Sigmoid colon (tissue), 7 donors: ENCODE results near the gene GIMAP7. TPM values are rescaled to one million over a fixed set of nuclear protein-coding genes. Genes with fewer than 3 reads are reported as not detected.

ENCODE experiments used
- DNase-seq: peaks from one replicate; pipeline ENCODE4 v3.0.0-alpha.2; 2019
- H3K27ac ChIP-seq, 4 donors: fragments of 200-600 bp; sonication (generic); one replicate each; pipeline ENCODE4 v1.5.1; 2016 to 2019; ENCODE audit warnings: mild to moderate bottlenecking in 1 of 4
- H3K27me3 ChIP-seq, 3 donors: fragments of 200-600 bp; sonication (generic); one replicate each; pipeline ENCODE4 v1.5.1; 2019; ENCODE audit warnings: mild to moderate bottlenecking in 1 of 3
- H3K36me3 ChIP-seq, 4 donors: fragments of 200-600 bp; sonication (generic); one replicate each; pipeline ENCODE4 v1.5.1; 2016 to 2019
- H3K4me1 ChIP-seq, 4 donors: fragments of 200-600 bp; sonication (generic); one replicate each; pipeline ENCODE4 v1.5.1; 2017 to 2019
- H3K4me3 ChIP-seq, 4 donors: fragments of 200-600 bp; sonication (generic); one replicate each; pipeline ENCODE4 v1.5.1; 2017 to 2019; ENCODE audit warnings: mild to moderate bottlenecking in 2 of 4, moderate library complexity in 1 of 4
- H3K9me3 ChIP-seq, 4 donors: fragments of 200-600 bp in 3 of 4; sonication (generic) in 3 of 4; one replicate each; pipeline versions ENCODE4 v1.5.1 to v1.6.1; 2013 to 2019
- EP300 ChIP-seq, 4 donors: sonication (generic); formaldehyde crosslinking; IDR thresholded peaks; one replicate each; pipeline ENCODE4 v1.6.1; 2017; ENCODE audit warnings: antibody characterized with exemption in 4 of 4
- POLR2A ChIP-seq, 2 donors: fragments of 450-650 bp; IDR thresholded peaks; one replicate each; pipeline ENCODE4 v1.6.1; 2016; ENCODE audit warnings: antibody characterized with exemption in 2 of 2, mild to moderate bottlenecking in 2 of 2, moderate library complexity in 2 of 2
- POLR2AphosphoS5 ChIP-seq, 4 donors: sonication (generic); formaldehyde crosslinking; IDR thresholded peaks; one replicate each; pipeline ENCODE4 v1.6.1; 2017; ENCODE audit warnings: antibody characterized with exemption in 4 of 4
- WGBS, 2 donors: extraction: QIAGEN DNeasy Blood & Tissue Kit; methylation state at CpG; one replicate each; pipeline ENCODE4 v1.1.7; 2013; 5-methylcytosine and 5-hydroxymethylcytosine counted together
- intact Hi-C: fragments of 100-400 bp; cut with DNase I; formaldehyde crosslinking; loops from one replicate; pipeline ENCODE4 v1.15.1; 2023
- polyA plus RNA-seq, 3 donors: library from polyadenylated mRNA; stranded (reverse); fragments of 200-250 nt; gene quantifications; one replicate each; pipeline ENCODE4 v1.2.3, GENCODE V29; 2013
- total RNA-seq, 4 donors: library from RNA; depleted of rRNA; stranded (reverse); fragments of >200 nt; gene quantifications; one replicate each; pipeline ENCODE4 v1.1.0, GENCODE V29; 2016
- TF ChIP-seq, protein P1 (sequence below), 4 experiments: fragments of 450-650 bp in 3 of 4; fragments of 200-600 bp in 1 of 4; IDR thresholded peaks; one replicate each; pipeline ENCODE4 v1.5.1; 2016 to 2019; ENCODE audit warnings: antibody characterized with exemption in 4 of 4, mild to moderate bottlenecking in 3 of 4, moderate library complexity in 2 of 4
- donor health status: healthy with polysubstance abuse.
- donor health status: Bipolar disorder and iron deficiency.
- donor health status: healthy.

Gene GIMAP7
- total and polyA plus RNA-seq, 7 donors = 8.6 to 42.9 (median 12.6) TPM

DNA sequence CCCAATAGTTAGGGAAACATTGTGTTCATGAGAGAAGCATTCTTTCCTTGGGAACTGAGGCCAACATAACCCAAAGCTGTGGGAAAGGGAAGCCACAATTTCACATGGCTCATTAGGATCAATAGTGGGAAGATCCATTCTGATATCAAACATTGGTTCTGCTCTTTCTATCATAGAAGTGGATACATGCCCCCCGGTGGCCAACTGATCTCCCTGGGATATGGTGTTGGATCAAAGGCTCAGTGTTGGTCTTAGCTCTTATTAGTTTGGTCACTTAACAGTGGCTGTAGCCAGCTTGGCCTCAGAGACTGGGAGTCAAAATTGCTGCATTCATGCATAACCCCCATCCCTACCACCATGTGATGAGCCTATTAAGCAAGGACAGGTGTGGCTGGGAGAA, 45.8 kb downstream of the GIMAP7 start:
- H3K27me3 ChIP-seq = no peaks in the 10 kb centered on the region
- 52 to 62% methylated on average over 1 of the region's 1 CpG for WGBS, 2 donors
- no peaks in the 10 kb centered on the region for H3K36me3 ChIP-seq
- no peak for DNase-seq
- peaks cover 0 to 10% (median 2%) of the 10 kb centered on the region in 4 donors for H3K9me3 ChIP-seq
- no peak overlapping the region for H3K27ac ChIP-seq
- no peak overlapping the region for H3K4me3 ChIP-seq
- H3K4me1 ChIP-seq = peaks cover 0 to 12% (median 0%) of the 10 kb centered on the region in 4 donors
- intact Hi-C loops = no loop called here
- TF ChIP-seq POLR2AphosphoS5 (IDR thresholded peaks at IDR 0.05) (no peak), EP300 (IDR thresholded peaks at IDR 0.05) (no peak), POLR2A (IDR thresholded peaks at IDR 0.05) (no peak)
- TF ChIP-seq, protein P1, sequence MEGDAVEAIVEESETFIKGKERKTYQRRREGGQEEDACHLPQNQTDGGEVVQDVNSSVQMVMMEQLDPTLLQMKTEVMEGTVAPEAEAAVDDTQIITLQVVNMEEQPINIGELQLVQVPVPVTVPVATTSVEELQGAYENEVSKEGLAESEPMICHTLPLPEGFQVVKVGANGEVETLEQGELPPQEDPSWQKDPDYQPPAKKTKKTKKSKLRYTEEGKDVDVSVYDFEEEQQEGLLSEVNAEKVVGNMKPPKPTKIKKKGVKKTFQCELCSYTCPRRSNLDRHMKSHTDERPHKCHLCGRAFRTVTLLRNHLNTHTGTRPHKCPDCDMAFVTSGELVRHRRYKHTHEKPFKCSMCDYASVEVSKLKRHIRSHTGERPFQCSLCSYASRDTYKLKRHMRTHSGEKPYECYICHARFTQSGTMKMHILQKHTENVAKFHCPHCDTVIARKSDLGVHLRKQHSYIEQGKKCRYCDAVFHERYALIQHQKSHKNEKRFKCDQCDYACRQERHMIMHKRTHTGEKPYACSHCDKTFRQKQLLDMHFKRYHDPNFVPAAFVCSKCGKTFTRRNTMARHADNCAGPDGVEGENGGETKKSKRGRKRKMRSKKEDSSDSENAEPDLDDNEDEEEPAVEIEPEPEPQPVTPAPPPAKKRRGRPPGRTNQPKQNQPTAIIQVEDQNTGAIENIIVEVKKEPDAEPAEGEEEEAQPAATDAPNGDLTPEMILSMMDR (IDR thresholded peaks at IDR 0.05) = no peak

GRCh38 chr7:150562919-150563318, 48.2 kb downstream of the GIMAP7 start:
- peaks cover 0 to 12% (median 0%) of the 10 kb centered on the region in 4 donors for H3K4me1 ChIP-seq
- no peaks in the 10 kb centered on the region for H3K27me3 ChIP-seq
- no peak overlapping the region for H3K4me3 ChIP-seq
- DNase-seq = no peak
- intact Hi-C loops = no loop called here
- no peak overlapping the region for H3K27ac ChIP-seq
- no peak for TF ChIP-seq POLR2AphosphoS5 (IDR thresholded peaks at IDR 0.05)
- TF ChIP-seq, protein P1 (IDR thresholded peaks at IDR 0.05) = no peak
- no peak for TF ChIP-seq EP300 (IDR thresholded peaks at IDR 0.05)
- TF ChIP-seq POLR2A (IDR thresholded peaks at IDR 0.05) = no peak
- peaks cover 0 to 10% (median 2%) of the 10 kb centered on the region in 4 donors for H3K9me3 ChIP-seq
- H3K36me3 ChIP-seq = no peaks in the 10 kb centered on the region
- 77 to 81% methylated on average over 2 of the region's 2 CpGs for WGBS, 2 donors

DNA sequence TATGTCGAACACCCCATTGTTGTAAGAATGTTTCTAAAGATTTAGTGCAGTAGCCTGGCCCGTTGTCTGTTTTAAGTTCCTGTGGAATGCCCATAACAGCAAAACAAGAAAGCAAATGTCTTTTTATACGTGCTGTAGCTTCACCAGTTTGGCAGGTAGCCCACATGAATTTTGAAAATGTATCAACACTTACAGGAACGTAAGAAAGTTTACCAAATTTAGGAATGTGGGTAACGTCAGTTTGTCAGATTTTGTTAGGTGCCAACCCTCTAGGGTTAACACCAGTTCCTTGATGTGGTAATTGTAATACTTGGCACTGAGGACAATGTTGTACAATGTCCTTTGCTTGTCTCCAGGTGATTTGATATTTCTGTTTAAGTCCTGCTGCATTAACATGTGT, 49.3 kb downstream of the GIMAP7 start:
- no peaks in the 10 kb centered on the region for H3K27me3 ChIP-seq
- peaks cover 0 to 10% (median 2%) of the 10 kb centered on the region in 4 donors for H3K9me3 ChIP-seq
- DNase-seq = no peak
- TF ChIP-seq POLR2AphosphoS5 (IDR thresholded peaks at IDR 0.05) = no peak
- TF ChIP-seq, protein P1 (IDR thresholded peaks at IDR 0.05) = no peak
- no peak for TF ChIP-seq EP300 (IDR thresholded peaks at IDR 0.05)
- TF ChIP-seq POLR2A (IDR thresholded peaks at IDR 0.05) = no peak
- no peak overlapping the region for H3K27ac ChIP-seq
- intact Hi-C loops = no loop called here
- no peak overlapping the region for H3K4me3 ChIP-seq
- no peaks in the 10 kb centered on the region for H3K36me3 ChIP-seq
- peaks cover 0 to 12% (median 0%) of the 10 kb centered on the region in 4 donors for H3K4me1 ChIP-seq
- 56 to 62% methylated on average over 5 of the region's 5 CpGs for WGBS, 2 donors

DNA sequence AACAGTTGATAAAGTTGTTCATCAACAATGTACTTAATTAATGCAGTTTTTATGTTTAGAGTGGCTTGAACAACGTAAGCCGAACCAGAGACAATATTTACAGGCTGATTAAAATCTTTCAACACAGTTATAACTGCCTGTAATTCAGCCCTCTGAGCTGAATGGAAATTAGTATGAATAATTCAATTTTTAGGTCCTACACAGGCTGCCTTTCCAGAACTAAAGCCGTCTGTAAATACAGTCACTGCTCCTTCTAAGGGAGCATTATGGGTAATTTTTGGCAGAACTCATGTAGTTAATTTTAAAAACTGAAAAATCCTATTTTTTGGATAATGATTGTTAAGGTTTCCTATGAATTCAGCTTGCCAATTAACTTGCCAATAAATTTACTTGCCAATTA, 49.9 kb downstream of the GIMAP7 start:
- Histone ChIP-seq H3K27me3 (no peaks in the 10 kb centered on the region), H3K4me1 (peaks cover 0 to 12% (median 0%) of the 10 kb centered on the region in 4 donors), H3K4me3 (no peak overlapping the region), H3K27ac (no peak overlapping the region), H3K36me3 (no peaks in the 10 kb centered on the region), H3K9me3 (peaks cover 0 to 10% (median 2%) of the 10 kb centered on the region in 4 donors)
- intact Hi-C loops = no loop called here
- TF ChIP-seq, protein P1 (IDR thresholded peaks at IDR 0.05) = no peak
- TF ChIP-seq POLR2A (IDR thresholded peaks at IDR 0.05) (no peak), POLR2AphosphoS5 (IDR thresholded peaks at IDR 0.05) (no peak), EP300 (IDR thresholded peaks at IDR 0.05) (no peak)
- no peak for DNase-seq
- 57 to 65% methylated on average over 3 of the region's 3 CpGs for WGBS, 2 donors

DNA sequence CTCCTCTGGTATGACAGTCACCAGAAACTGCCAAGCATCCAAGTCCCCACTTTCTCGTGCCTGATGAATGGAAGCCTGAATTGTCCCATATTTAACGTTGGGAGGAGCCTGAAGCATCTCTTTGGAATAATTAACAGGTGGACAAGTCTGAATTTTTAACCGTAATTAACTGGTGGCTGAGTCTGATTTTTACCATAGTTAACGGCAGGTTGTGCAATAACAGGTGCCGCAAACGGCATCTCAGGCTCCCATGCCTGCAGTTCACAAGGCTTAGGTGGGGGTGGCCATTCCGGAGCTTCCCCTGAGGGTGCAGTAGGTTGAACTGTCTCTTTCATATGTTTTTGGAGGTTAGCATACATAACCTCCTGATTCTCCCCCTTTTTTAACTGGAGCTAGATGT, 50.6 kb downstream of the GIMAP7 start:
- H3K27ac ChIP-seq = no peak overlapping the region
- peaks cover 0 to 12% (median 0%) of the 10 kb centered on the region in 4 donors for H3K4me1 ChIP-seq
- DNase-seq = no peak
- WGBS, 2 donors = 72 to 87% methylated on average over 7 of the region's 7 CpGs
- intact Hi-C loops = no loop called here
- TF ChIP-seq EP300 (IDR thresholded peaks at IDR 0.05) (no peak), POLR2A (IDR thresholded peaks at IDR 0.05) (no peak), POLR2AphosphoS5 (IDR thresholded peaks at IDR 0.05) (no peak)
- TF ChIP-seq, protein P1 (IDR thresholded peaks at IDR 0.05) = no peak
- no peak overlapping the region for H3K4me3 ChIP-seq
- no peaks in the 10 kb centered on the region for H3K27me3 ChIP-seq
- peaks cover 0 to 8% (median 1%) of the 10 kb centered on the region in 4 donors for H3K9me3 ChIP-seq
- no peaks in the 10 kb centered on the region for H3K36me3 ChIP-seq
